GM12872 (cell line): ENCODE results near the gene CCDC51.

Source experiments
- CTCF ChIP-seq: IDR thresholded peaks from 3 replicates; pipeline ENCODE4 v1.5.1; 2011; ENCODE audit warnings: low read depth, mild to moderate bottlenecking, low read length, moderate library complexity; ENCODE audit not compliant: insufficient read depth

Gene CCDC51

GRCh38 chr3:48445277-48445882, 5.5 kb upstream of the CCDC51 start:
- TF ChIP-seq CTCF = no peak

- no peak for TF ChIP-seq CTCF
Measured at GRCh38 chr3:48441940-48442339, 2.0 kb upstream of the CCDC51 start.

GRCh38 chr3:48440590-48440958, 655 bp upstream of the CCDC51 start:
- TF ChIP-seq CTCF = no peak

GRCh38 chr3:48437812-48438211, 2.1 kb downstream of the CCDC51 start:
- TF ChIP-seq CTCF = no peak

GRCh38 chr3:48436855-48437254, 3.1 kb downstream of the CCDC51 start:
- no peak for TF ChIP-seq CTCF

- no peak for TF ChIP-seq CTCF
Measured at GRCh38 chr3:48436477-48436787, 3.5 kb downstream of the CCDC51 start.

- TF ChIP-seq CTCF = peak; percentile 99
Measured at GRCh38 chr3:48435774-48436476, 4.0 kb downstream of the CCDC51 start.
